BJ (cell line): Measurements from ENCODE around the gene BRPF1. TPM values are rescaled to one million over a fixed set of nuclear protein-coding genes. Genes with fewer than 3 reads are reported as not detected.

ENCODE experiments used
- CTCF ChIA-PET: fragments of 350-600 bp; formaldehyde crosslinking; extraction: SDS; loops from one replicate; lab custom pipeline; 2021; ENCODE audit warnings: antibody characterized with exemption, inconsistent platforms; lab: Yijun Ruan, JAX
- POLR2A ChIA-PET: fragments of 300-600 bp; sonication (Branson Sonifier 250); formaldehyde crosslinking; extraction: SDS; loops from one replicate; lab custom pipeline; 2021; ENCODE audit warnings: antibody characterized with exemption; lab: Charles Lee
- DNase-seq: peaks from one replicate; pipeline ENCODE4 v3.0.0-alpha.2; 2011; ENCODE audit warnings: low read depth
- H3K27me3 ChIP-seq: 2 replicates; pipeline ENCODE4 v1.6.0; 2011; ENCODE audit warnings: low read length; ENCODE audit not compliant: control insufficient read depth, insufficient read depth
- H3K36me3 ChIP-seq: 2 replicates; pipeline ENCODE4 v1.5.1; 2011; ENCODE audit warnings: low read length; ENCODE audit not compliant: control insufficient read depth, insufficient read depth
- H3K4me3 ChIP-seq: 2 replicates; pipeline ENCODE4 v1.5.1; 2011; ENCODE audit warnings: low read depth, mild to moderate bottlenecking, control low read depth, low read length
- polyA plus RNA-seq: library from polyadenylated mRNA; depleted of rRNA; stranded (reverse); fragments of >200 nt; gene quantifications from 2 replicates; pipeline ENCODE4 v1.2.3, GENCODE V29; 2011
- TF ChIP-seq, protein P1 (sequence below): IDR thresholded peaks from 2 replicates; pipeline ENCODE4 v1.5.1; 2011; ENCODE audit warnings: low read depth, mild to moderate bottlenecking, control low read depth, inconsistent platforms, low read length, moderate library complexity; ENCODE audit not compliant: insufficient read depth

BRPF1 gene
- polyA plus RNA-seq, 1 experiment: 10.0 TPM

DNA sequence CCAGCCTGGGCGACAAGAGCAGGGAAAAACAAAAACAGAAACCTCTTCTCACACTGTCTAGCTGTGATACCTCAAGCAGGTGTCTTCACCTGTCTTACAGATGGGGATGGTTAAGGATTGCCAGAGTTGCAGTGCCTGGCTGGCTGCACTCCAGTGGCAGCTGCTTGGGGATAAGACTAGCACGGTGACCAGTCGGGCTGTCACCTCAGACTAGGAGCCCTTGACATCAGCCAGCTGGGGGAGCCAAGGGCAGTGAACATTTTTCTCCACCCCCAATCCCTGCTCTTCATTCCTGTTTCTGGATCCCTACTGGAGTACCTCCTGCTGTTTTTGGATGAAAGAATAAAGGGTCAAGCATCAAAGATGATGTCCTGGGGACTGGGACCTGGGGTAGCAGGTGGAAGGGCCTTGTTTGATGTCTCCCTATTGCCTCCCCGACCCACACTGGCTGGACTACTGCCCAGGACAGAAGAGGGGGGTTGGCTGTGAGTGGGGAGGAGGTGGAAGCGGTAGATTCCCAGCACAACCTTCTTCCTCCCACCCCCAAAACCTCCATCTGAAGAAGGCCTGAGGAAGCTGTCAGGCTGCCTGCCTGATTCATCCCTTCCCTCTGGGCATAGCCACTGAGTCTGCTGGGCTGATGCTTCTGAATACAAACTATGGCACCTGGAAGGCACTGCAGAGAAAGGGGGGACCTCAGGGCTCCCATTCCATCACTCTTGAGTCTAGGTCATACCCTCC lies 34.9 kb upstream of the BRPF1 start:
- TF ChIP-seq, protein P1, sequence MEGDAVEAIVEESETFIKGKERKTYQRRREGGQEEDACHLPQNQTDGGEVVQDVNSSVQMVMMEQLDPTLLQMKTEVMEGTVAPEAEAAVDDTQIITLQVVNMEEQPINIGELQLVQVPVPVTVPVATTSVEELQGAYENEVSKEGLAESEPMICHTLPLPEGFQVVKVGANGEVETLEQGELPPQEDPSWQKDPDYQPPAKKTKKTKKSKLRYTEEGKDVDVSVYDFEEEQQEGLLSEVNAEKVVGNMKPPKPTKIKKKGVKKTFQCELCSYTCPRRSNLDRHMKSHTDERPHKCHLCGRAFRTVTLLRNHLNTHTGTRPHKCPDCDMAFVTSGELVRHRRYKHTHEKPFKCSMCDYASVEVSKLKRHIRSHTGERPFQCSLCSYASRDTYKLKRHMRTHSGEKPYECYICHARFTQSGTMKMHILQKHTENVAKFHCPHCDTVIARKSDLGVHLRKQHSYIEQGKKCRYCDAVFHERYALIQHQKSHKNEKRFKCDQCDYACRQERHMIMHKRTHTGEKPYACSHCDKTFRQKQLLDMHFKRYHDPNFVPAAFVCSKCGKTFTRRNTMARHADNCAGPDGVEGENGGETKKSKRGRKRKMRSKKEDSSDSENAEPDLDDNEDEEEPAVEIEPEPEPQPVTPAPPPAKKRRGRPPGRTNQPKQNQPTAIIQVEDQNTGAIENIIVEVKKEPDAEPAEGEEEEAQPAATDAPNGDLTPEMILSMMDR: no peak
- DNase-seq: no peak
- POLR2A ChIA-PET: no interaction called here
- H3K27me3 ChIP-seq: no peaks in the 10 kb centered on the region
- H3K36me3 ChIP-seq: peaks cover 18% of the 10 kb centered on the region
- CTCF ChIA-PET: interaction anchor here (0.9 kb wide), 1 partner anchor 345 kb away, joined by 4 read pairs; no protein-coding TSS in a partner anchor
- no peak overlapping the region for H3K4me3 ChIP-seq

DNA sequence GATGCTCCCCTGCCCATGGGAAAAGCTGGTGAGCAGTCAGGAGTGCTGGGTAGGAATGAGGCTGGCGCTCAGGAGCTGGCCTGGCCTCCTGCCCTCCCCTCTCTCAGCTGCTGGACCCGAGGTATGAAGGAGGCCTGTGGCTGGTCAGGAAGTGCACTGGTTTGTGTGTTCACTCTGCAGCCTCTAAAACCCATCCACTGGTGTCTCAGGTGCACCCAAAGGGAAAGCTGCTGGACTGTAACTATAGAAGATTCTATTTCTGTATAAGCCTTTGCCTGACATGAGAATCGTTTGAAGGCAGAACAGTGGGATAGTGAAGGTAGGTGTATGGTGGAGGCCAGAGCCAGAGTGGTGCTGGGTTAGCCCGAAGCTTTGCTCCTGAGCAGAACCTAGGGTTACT lies 33.6 kb upstream of the BRPF1 start:
- no peak for DNase-seq

GRCh38 chr3:9698293-9698692 lies 33.2 kb upstream of the BRPF1 start:
- no peak for DNase-seq
- ChIA-PET CTCF (interaction anchor here (0.8 kb wide), 1 partner anchor 13 kb away, joined by 4 read pairs; no protein-coding TSS in a partner anchor), POLR2A (interaction anchor here (0.6 kb wide), 1 partner anchor 233 kb away, joined by 15 read pairs; no protein-coding TSS in a partner anchor)
- TF ChIP-seq, protein P1: no peak
- no peaks in the 10 kb centered on the region for H3K27me3 ChIP-seq
- H3K4me3 ChIP-seq: no peak overlapping the region
- peaks cover 17% of the 10 kb centered on the region for H3K36me3 ChIP-seq

More for the DNA sequence above, 33.6 kb upstream of the BRPF1 start:
- H3K4me3 ChIP-seq: no peak overlapping the region
- peaks cover 17% of the 10 kb centered on the region for H3K36me3 ChIP-seq
- no peaks in the 10 kb centered on the region for H3K27me3 ChIP-seq
- TF ChIP-seq, protein P1: no peak
- POLR2A ChIA-PET: interaction anchor here (0.6 kb wide), 1 partner anchor 233 kb away, joined by 15 read pairs; no protein-coding TSS in a partner anchor
- CTCF ChIA-PET: interaction anchor here (0.8 kb wide), 1 partner anchor 13 kb away, joined by 4 read pairs; no protein-coding TSS in a partner anchor

- TF ChIP-seq, protein P1: no peak
- ChIA-PET POLR2A (no interaction called here), CTCF (no interaction called here)
Observed at GRCh38 chr3:9700536-9700935, 31.0 kb upstream of the BRPF1 start.

DNA sequence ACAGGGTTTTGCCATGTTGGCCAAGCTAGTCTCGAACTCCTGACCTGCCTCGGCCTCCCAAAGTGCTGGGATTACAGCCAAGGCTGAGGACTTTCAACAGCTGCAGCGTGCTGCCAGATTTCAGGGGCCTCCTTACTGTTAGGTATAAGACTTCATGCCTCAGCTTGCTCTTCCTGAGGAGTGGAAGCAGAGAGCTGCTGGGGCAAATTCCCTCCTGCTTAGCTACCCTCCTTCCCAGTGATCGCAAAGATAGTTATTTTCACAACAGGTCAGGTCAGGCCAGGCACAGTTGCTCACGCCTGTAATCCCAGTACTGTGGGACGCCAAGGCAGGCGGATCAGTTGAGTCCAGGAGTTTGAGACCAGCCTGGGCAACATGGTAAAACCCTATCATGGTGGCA lies 30.5 kb upstream of the BRPF1 start:
- Histone ChIP-seq H3K36me3 (peaks cover 11% of the 10 kb centered on the region), H3K27me3 (peaks cover 2% of the 10 kb centered on the region; the same call in 1 of the 2 replicates), H3K4me3 (no peak overlapping the region)
- TF ChIP-seq, protein P1: no peak
- CTCF ChIA-PET: no interaction called here
- POLR2A ChIA-PET: no interaction called here
- DNase-seq: no peak

More at GRCh38 chr3:9700536-9700935, 31.0 kb upstream of the BRPF1 start:
- Histone ChIP-seq H3K36me3 (peaks cover 11% of the 10 kb centered on the region), H3K4me3 (no peak overlapping the region), H3K27me3 (no peaks in the 10 kb centered on the region)
- DNase-seq: no peak
